OCI-LY1 (cell line): ENCODE measurements around the gene ADCY7.

Experiments used
- EZH2 ChIP-seq: fragments of 200-600 bp; sonication (generic), shearing (Covaris generic); IDR thresholded peaks from 2 replicates; pipeline ENCODE4 v1.8.0; 2017; ENCODE audit warnings: borderline replicate concordance, mixed run types, mild to moderate bottlenecking, antibody characterized with exemption, low read length, moderate library complexity, mixed read lengths
- TF ChIP-seq, protein P1 (sequence below): fragments of 200-600 bp; sonication (generic), shearing (Covaris generic); IDR thresholded peaks from 2 replicates; pipeline ENCODE4 v1.5.1; 2017; ENCODE audit warnings: mild to moderate bottlenecking, antibody characterized with exemption, low read length, moderate library complexity, mixed read lengths

DNA sequence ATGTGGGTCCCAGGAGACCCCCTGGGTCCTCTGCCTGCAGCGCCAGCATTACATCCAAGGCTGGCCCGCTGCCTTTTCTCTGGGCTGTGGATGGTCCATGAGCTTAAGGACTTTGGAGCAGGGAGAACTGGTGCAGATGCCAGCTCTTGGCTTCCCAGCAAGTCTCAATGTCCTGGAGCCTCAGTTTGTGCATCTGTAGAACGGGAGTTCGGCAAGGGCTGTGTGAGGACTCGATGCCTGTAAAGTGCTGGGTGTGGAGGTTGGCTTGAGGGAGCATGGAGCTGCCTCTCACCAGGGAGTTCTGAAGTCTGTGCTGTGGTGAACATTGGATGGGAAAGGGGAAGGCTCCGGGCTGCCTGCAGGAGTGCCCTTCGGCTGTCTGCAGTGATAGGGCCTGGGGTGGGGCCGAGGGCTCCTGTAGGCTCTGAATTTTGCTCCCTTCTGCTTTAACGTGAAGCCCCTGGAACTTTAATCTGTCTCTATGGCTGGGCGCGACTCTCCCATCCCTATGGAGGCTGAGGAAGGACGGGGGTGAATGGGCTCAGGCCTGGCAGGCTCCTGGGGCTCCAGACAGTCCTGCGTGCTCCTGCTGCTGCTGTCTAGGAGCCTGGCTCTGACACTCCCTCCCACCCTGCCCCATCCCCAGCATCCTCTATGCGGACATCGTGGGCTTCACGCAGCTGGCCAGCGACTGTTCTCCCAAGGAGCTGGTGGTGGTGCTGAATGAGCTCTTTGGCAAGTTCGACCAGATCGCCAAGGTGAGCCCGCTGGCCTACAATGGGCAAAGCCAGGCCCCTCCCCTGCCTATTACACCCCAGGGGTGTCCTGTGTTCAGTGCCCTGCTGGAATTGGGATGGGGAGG, 27.9 kb downstream of the ADCY7 start:
- TF ChIP-seq, protein P1, sequence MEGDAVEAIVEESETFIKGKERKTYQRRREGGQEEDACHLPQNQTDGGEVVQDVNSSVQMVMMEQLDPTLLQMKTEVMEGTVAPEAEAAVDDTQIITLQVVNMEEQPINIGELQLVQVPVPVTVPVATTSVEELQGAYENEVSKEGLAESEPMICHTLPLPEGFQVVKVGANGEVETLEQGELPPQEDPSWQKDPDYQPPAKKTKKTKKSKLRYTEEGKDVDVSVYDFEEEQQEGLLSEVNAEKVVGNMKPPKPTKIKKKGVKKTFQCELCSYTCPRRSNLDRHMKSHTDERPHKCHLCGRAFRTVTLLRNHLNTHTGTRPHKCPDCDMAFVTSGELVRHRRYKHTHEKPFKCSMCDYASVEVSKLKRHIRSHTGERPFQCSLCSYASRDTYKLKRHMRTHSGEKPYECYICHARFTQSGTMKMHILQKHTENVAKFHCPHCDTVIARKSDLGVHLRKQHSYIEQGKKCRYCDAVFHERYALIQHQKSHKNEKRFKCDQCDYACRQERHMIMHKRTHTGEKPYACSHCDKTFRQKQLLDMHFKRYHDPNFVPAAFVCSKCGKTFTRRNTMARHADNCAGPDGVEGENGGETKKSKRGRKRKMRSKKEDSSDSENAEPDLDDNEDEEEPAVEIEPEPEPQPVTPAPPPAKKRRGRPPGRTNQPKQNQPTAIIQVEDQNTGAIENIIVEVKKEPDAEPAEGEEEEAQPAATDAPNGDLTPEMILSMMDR, result no peak
- no peak for TF ChIP-seq EZH2
